K562 (cell line): ENCODE data around the gene NRXN3. TPM values are rescaled to one million over a fixed set of nuclear protein-coding genes. Genes with fewer than 3 reads are reported as not detected.

Experiments used
- ELK1 ChIP-seq: sonication (generic); formaldehyde crosslinking; IDR thresholded peaks from 2 replicates; pipeline ENCODE4 v1.8.1; 2022; ENCODE audit warnings: missing genetic modification reagents
- GTF3C2 ChIP-seq: IDR thresholded peaks from 3 replicates; pipeline ENCODE4 v1.6.1; 2011; ENCODE audit warnings: borderline replicate concordance, mild to moderate bottlenecking, moderate library complexity; ENCODE audit not compliant: insufficient read length; ENCODE audit errors: extremely low read depth
- MAFG ChIP-seq: fragments of 450-650 bp; conservative IDR thresholded peaks from 2 replicates; pipeline ENCODE4 v1.6.1; 2016; ENCODE audit warnings: missing genetic modification characterization, missing compliant biosample characterization
- NR2C1 ChIP-seq, 2 experiments: fragments of 450-650 bp; IDR thresholded peaks; 2 replicates each; pipeline ENCODE4 v1.6.1; 2017; ENCODE audit warnings: mild to moderate bottlenecking in 2 of 2, antibody characterized with exemption in 1 of 2, inconsistent platforms in 1 of 2, missing compliant biosample characterization in 1 of 2, missing genetic modification characterization in 1 of 2
- SNIP1 ChIP-seq: fragments of 450-650 bp; IDR thresholded peaks from 2 replicates; pipeline ENCODE4 v1.7.1; 2017; ENCODE audit warnings: low read depth, mild to moderate bottlenecking
- ZBTB34 ChIP-seq: fragments of 250-450 bp; sonication (Bioruptor Pico); IDR thresholded peaks from 2 replicates; pipeline ENCODE4 v1.8.0; 2021; ENCODE audit warnings: mild to moderate bottlenecking, moderate library complexity
- ZNF639 ChIP-seq, 2 experiments: fragments of 200-800 bp in 1 of 2; sonication (Bioruptor generic) in 1 of 2; sonication (generic) in 1 of 2; formaldehyde crosslinking in 1 of 2; IDR thresholded peaks in 1 of 2; conservative IDR thresholded peaks in 1 of 2; 2 replicates each; pipeline versions ENCODE4 v1.5.0 to v1.6.1; 2016 to 2020; ENCODE audit warnings: missing compliant biosample characterization in 1 of 2, missing genetic modification characterization in 1 of 2, missing genetic modification reagents in 1 of 2
- polyA plus RNA-seq, 8 experiments: library from polyadenylated mRNA; depleted of rRNA in 4 of 8; stranded (reverse) in 5 of 8; unstranded in 3 of 8; fragments of >200 nt; fragmentation: Nextera tagmentation in 2 of 8; fragmentation: Illumina TruSeq in 1 of 8; extraction: Ambion mirVana in 2 of 8; extraction: Trizol in 1 of 8; gene quantifications; 2 replicates each; pipeline versions ENCODE4 v1.2.1 to v1.2.3, GENCODE V29; 2011 to 2014; ENCODE audit warnings: inconsistent platforms in 1 of 8, missing spikeins in 1 of 8
- total RNA-seq, 7 experiments: library from RNA; depleted of rRNA in 6 of 7; stranded (reverse); fragments of >200 nt in 6 of 7; fragmentation: Illumina TruSeq in 2 of 7; extraction: Trizol in 2 of 7; gene quantifications; 2 replicates each; pipeline versions ENCODE4 v1.2.1 to v1.2.3, GENCODE V29; 2011 to 2021; ENCODE audit warnings: low replicate concordance in 1 of 7
- TF ChIP-seq, protein P1 (sequence below): fragments of 450-650 bp; IDR thresholded peaks from 2 replicates; pipeline ENCODE4 v1.6.1; 2016; ENCODE audit warnings: mild to moderate bottlenecking

Gene NRXN3
- total and polyA plus RNA-seq, 9 of the 15 experiments (the other 6 are each of a cell fraction or from before 2014, with no cell fraction given) = 0.09 TPM; not detected in 8

- no peak for TF ChIP-seq ZNF639 (CRISPR knock-in tag; conservative IDR thresholded peaks at IDR 0.05 in 1 of 2, IDR thresholded peaks at IDR 0.05 in 1 of 2)
- TF ChIP-seq SNIP1 = no peak
- no peak for TF ChIP-seq NR2C1 (IDR thresholded peaks at IDR 0.05)
- no peak for TF ChIP-seq NR2C1 (tag; IDR thresholded peaks at IDR 0.05)
- no peak for TF ChIP-seq MAFG (tag)
- TF ChIP-seq ZBTB34 (CRISPR knock-in tag) = no peak
- no peak for TF ChIP-seq ELK1 (CRISPR knock-in tag)
- TF ChIP-seq, protein P1, sequence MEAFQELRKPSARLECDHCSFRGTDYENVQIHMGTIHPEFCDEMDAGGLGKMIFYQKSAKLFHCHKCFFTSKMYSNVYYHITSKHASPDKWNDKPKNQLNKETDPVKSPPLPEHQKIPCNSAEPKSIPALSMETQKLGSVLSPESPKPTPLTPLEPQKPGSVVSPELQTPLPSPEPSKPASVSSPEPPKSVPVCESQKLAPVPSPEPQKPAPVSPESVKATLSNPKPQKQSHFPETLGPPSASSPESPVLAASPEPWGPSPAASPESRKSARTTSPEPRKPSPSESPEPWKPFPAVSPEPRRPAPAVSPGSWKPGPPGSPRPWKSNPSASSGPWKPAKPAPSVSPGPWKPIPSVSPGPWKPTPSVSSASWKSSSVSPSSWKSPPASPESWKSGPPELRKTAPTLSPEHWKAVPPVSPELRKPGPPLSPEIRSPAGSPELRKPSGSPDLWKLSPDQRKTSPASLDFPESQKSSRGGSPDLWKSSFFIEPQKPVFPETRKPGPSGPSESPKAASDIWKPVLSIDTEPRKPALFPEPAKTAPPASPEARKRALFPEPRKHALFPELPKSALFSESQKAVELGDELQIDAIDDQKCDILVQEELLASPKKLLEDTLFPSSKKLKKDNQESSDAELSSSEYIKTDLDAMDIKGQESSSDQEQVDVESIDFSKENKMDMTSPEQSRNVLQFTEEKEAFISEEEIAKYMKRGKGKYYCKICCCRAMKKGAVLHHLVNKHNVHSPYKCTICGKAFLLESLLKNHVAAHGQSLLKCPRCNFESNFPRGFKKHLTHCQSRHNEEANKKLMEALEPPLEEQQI = no peak
- no peak for TF ChIP-seq GTF3C2
Observed at GRCh38 chr14:79809849-79810612, 1639.9 kb downstream of the NRXN3 start (continued).
